ENCODE measurements around the gene ZNF100.
"Not testable (repeated sequence)": the region's sequence is repeated elsewhere in the genome, so short reads cannot be mapped to it uniquely, and the experiment has no call there.

The ZNF100 gene

DNA sequence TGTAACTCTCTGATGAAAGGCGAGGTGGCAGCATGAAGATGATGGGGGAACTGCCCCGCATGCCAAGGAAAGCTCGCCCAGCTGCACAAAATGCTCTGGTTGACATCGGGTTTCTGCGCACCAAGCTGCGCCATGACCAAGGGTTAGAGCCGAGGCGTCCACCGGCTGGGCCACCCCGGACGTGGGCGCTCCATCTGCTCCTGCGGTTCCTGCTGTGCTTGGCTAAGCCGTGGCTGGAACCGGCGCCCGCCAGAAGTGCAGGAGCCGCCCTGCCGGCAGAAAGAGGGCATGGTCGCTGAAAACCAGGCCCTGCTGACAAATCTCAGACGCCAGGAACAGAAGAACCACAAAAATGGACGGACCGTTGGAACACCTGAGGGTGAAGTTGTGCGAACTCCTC lies 57.9 kb downstream of the ZNF100 start:
- H3K36me3 ChIP-seq (ENCODE audit: control insufficient read depth in 2 of 2, insufficient read depth in 1 of 2, low read length in 2 of 2): no peaks in the 10 kb centered on the region
- TF ChIP-seq ZNF501 (tag by site-specific recombination; IDR thresholded peaks at IDR 0.05) (no peak), ZNF529 (tag by site-specific recombination; IDR thresholded peaks at IDR 0.05; ENCODE audit: insufficient replicate concordance) (no peak), PRDM1 (tag by site-specific recombination; IDR thresholded peaks at IDR 0.05) (no peak), ZNF423 (tag by site-specific recombination; IDR thresholded peaks at IDR 0.05) (no peak), ZNF202 (tag by site-specific recombination; IDR thresholded peaks at IDR 0.05; ENCODE audit: borderline replicate concordance) (no peak), ZNF248 (tag by site-specific recombination; IDR thresholded peaks at IDR 0.05) (no peak)
- ChIA-PET CTCF (no interaction called here), POLR2A (no interaction called here)
- no peak overlapping the region for H3K4me3 ChIP-seq (ENCODE audit: low read depth, low read length)
- no peaks in the 10 kb centered on the region for H3K9me3 ChIP-seq (ENCODE audit: control insufficient read depth, insufficient read depth, low read depth, low read length)
- no peaks in the 10 kb centered on the region for H3K4me1 ChIP-seq (ENCODE audit: control insufficient read depth, insufficient read depth, low read length)
- no peak overlapping the region for H3K27ac ChIP-seq (ENCODE audit: extremely low read depth, low read depth, low read length)

- POLR2A ChIA-PET; H3K4me1 ChIP-seq (ENCODE audit: control insufficient read depth, insufficient read depth, low read length); H3K9me3 ChIP-seq (ENCODE audit: control insufficient read depth, insufficient read depth, low read depth, low read length); H3K36me3 ChIP-seq (ENCODE audit: control insufficient read depth in 2 of 2, insufficient read depth in 1 of 2, low read length in 2 of 2); CTCF ChIA-PET; H3K27ac ChIP-seq (ENCODE audit: extremely low read depth, low read depth, low read length); H3K4me3 ChIP-seq (ENCODE audit: low read depth, low read length): not testable (repeated sequence)
These were observed 59.5 kb downstream of the ZNF100 start for GRCh38 chr19:21707878-21708277.

DNA sequence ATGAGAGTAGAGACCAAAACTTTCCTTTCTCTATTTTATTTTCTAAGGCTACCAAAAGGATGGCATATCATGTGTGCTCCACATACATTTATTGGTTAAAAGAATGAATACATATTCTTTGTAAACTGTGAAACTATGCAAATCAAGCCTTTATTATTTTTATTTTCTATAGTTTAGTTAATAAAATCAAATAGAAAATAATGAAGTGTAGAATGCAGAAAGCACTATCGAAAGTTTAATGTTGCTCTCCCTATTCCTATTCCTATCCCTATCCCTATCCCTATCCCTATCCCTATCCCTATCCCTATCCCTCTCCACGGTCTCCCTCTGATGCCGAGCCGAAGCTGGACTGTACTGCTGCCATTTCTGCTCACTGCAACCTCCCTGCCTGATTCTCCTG lies 60.3 kb downstream of the ZNF100 start:
- Histone ChIP-seq H3K9me3 (ENCODE audit: control insufficient read depth, insufficient read depth, low read depth, low read length) (no peaks in the 10 kb centered on the region), H3K4me3 (ENCODE audit: low read depth, low read length) (no peak overlapping the region), H3K27ac (ENCODE audit: extremely low read depth, low read depth, low read length) (no peak overlapping the region), H3K4me1 (ENCODE audit: control insufficient read depth, insufficient read depth, low read length) (no peaks in the 10 kb centered on the region), H3K36me3 (ENCODE audit: control insufficient read depth in 2 of 2, insufficient read depth in 1 of 2, low read length in 2 of 2) (no peaks in the 10 kb centered on the region)
- CTCF ChIA-PET: no interaction called here
- POLR2A ChIA-PET: no interaction called here
- TF ChIP-seq, protein P1, sequence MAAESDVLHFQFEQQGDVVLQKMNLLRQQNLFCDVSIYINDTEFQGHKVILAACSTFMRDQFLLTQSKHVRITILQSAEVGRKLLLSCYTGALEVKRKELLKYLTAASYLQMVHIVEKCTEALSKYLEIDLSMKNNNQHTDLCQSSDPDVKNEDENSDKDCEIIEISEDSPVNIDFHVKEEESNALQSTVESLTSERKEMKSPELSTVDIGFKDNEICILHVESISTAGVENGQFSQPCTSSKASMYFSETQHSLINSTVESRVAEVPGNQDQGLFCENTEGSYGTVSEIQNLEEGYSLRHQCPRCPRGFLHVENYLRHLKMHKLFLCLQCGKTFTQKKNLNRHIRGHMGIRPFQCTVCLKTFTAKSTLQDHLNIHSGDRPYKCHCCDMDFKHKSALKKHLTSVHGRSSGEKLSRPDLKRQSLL (tag by site-specific recombination; IDR thresholded peaks at IDR 0.05): no peak
- no peak for TF ChIP-seq ZNF121 (tag by site-specific recombination; IDR thresholded peaks at IDR 0.05)
- no peak for TF ChIP-seq ZFP3 (tag by site-specific recombination; IDR thresholded peaks at IDR 0.05; ENCODE audit: low read depth)
- no peak for TF ChIP-seq ZNF707 (tag by site-specific recombination; IDR thresholded peaks at IDR 0.05)
- TF ChIP-seq ZNF677 (tag by site-specific recombination; IDR thresholded peaks at IDR 0.05): no peak
- no peak for TF ChIP-seq GLIS2 (tag by site-specific recombination; IDR thresholded peaks at IDR 0.05)
- no peak for TF ChIP-seq ZNF211 (tag by site-specific recombination; IDR thresholded peaks at IDR 0.05; ENCODE audit: low read depth)
- TF ChIP-seq AEBP2 (tag by site-specific recombination; IDR thresholded peaks at IDR 0.05; ENCODE audit: borderline replicate concordance): no peak
- no peak for TF ChIP-seq ZNF530 (tag by site-specific recombination; IDR thresholded peaks at IDR 0.05; ENCODE audit: low read depth)

DNA sequence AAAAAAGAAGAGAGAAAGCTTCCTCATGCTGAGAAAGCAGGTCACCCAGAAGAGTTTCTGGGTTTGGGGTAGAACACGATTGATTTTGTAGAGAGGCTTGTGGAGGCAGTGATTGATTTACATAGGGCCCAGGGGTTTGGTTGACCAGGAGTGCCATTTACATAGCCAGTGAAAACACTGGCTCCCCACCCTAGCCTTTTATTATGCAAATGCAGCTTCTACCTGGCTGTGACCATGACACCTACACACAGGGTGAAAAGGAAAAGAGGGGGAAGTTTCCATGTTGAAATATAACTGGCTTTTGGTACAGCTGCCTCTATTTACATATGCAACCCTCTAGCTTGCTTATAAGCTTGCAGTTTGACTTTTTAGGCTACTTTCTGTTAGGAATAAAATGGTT lies 62.0 kb downstream of the ZNF100 start:
- H3K4me3 ChIP-seq (ENCODE audit: low read depth, low read length): no peak overlapping the region
- H3K4me1 ChIP-seq (ENCODE audit: control insufficient read depth, insufficient read depth, low read length): no peaks in the 10 kb centered on the region
- no peak overlapping the region for H3K27ac ChIP-seq (ENCODE audit: extremely low read depth, low read depth, low read length)
- H3K9me3 ChIP-seq (ENCODE audit: control insufficient read depth, insufficient read depth, low read depth, low read length): no peaks in the 10 kb centered on the region
- no peak for TF ChIP-seq ZBTB20 (tag by site-specific recombination; IDR thresholded peaks at IDR 0.05)
- no peak for TF ChIP-seq ZNF214 (tag by site-specific recombination; IDR thresholded peaks at IDR 0.05; ENCODE audit: borderline replicate concordance)
- ChIA-PET POLR2A (interaction anchor here (1.5 kb wide), 1 partner anchor 62 kb away, joined by 3 read pairs; the partner anchor contains the start of gene ZNF100), CTCF (no interaction called here)
- no peaks in the 10 kb centered on the region for H3K36me3 ChIP-seq (ENCODE audit: control insufficient read depth in 2 of 2, insufficient read depth in 1 of 2, low read length in 2 of 2)
